Panc1 (cell line): ENCODE results near the gene FDXR.

Experiments
- POLR2AphosphoS5 ChIP-seq: IDR thresholded peaks from 2 replicates; pipeline ENCODE4 v1.6.1; 2012; ENCODE audit warnings: mild to moderate bottlenecking, low read depth, low read length, moderate library complexity
- TF ChIP-seq, protein P1 (sequence below): fragments of 450-650 bp; IDR thresholded peaks from 2 replicates; pipeline ENCODE4 v1.5.1; 2017; ENCODE audit warnings: mild to moderate bottlenecking
- TF ChIP-seq, protein P2 (sequence below), 2 experiments: IDR thresholded peaks; 2 replicates each; pipeline ENCODE4 v1.6.1; 2011 to 2012; ENCODE audit warnings: low read depth in 2 of 2, control low read depth in 1 of 2, low read length in 1 of 2, mild to moderate bottlenecking in 1 of 2, moderate library complexity in 1 of 2; ENCODE audit not compliant: insufficient read depth in 1 of 2

DNA sequence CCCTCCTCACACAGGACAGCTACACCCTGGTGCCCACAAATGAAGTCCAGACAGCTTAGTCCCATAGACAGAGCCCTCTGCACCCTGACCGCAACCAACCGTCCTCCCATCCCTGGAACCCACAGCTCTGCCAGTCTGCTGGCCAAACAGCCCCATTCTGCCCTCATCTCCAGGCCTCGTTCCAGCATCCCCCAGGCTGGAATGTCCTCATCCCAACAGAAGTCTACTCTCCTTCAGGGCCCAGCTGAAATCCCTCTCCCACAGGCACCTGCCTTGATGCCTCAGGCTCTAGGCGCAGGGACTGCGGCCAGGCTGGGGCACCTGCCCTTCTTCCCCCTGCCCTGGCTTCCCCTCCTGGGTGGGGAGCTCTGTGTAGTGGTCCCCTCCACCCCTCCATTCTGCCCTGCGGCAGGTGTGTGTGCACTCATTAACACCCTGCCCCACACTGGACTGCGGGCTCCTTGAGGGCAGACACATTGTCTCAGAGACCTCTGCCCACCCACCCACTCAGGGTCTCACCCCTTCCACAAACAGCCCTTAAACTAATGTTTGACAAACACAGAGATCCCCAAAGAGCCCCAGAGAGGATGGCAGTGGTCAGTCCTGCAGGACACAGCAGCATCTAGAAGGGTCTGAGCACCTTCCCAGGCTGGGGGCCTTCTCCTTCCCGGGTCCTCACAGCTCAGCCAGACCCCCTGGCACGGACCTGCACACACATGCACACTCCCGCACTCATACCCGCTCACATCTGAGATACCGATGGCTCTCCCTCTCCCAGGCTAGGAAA, 13.9 kb downstream of the FDXR start:
- TF ChIP-seq, protein P1, sequence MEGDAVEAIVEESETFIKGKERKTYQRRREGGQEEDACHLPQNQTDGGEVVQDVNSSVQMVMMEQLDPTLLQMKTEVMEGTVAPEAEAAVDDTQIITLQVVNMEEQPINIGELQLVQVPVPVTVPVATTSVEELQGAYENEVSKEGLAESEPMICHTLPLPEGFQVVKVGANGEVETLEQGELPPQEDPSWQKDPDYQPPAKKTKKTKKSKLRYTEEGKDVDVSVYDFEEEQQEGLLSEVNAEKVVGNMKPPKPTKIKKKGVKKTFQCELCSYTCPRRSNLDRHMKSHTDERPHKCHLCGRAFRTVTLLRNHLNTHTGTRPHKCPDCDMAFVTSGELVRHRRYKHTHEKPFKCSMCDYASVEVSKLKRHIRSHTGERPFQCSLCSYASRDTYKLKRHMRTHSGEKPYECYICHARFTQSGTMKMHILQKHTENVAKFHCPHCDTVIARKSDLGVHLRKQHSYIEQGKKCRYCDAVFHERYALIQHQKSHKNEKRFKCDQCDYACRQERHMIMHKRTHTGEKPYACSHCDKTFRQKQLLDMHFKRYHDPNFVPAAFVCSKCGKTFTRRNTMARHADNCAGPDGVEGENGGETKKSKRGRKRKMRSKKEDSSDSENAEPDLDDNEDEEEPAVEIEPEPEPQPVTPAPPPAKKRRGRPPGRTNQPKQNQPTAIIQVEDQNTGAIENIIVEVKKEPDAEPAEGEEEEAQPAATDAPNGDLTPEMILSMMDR, result no peak
- TF ChIP-seq, protein P2, sequence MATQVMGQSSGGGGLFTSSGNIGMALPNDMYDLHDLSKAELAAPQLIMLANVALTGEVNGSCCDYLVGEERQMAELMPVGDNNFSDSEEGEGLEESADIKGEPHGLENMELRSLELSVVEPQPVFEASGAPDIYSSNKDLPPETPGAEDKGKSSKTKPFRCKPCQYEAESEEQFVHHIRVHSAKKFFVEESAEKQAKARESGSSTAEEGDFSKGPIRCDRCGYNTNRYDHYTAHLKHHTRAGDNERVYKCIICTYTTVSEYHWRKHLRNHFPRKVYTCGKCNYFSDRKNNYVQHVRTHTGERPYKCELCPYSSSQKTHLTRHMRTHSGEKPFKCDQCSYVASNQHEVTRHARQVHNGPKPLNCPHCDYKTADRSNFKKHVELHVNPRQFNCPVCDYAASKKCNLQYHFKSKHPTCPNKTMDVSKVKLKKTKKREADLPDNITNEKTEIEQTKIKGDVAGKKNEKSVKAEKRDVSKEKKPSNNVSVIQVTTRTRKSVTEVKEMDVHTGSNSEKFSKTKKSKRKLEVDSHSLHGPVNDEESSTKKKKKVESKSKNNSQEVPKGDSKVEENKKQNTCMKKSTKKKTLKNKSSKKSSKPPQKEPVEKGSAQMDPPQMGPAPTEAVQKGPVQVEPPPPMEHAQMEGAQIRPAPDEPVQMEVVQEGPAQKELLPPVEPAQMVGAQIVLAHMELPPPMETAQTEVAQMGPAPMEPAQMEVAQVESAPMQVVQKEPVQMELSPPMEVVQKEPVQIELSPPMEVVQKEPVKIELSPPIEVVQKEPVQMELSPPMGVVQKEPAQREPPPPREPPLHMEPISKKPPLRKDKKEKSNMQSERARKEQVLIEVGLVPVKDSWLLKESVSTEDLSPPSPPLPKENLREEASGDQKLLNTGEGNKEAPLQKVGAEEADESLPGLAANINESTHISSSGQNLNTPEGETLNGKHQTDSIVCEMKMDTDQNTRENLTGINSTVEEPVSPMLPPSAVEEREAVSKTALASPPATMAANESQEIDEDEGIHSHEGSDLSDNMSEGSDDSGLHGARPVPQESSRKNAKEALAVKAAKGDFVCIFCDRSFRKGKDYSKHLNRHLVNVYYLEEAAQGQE (IDR thresholded peaks at IDR 0.05; ENCODE audit: insufficient read depth in 1 of 2, low read depth in 2 of 2, low read length in 1 of 2), result no peak
- no peak for TF ChIP-seq POLR2AphosphoS5
